Tibial artery (tissue), 4 donors: ENCODE data around the gene ARNT2.

ENCODE experiments used
- DNase-seq, 2 donors: peaks; one replicate each; pipeline ENCODE4 v3.0.0-alpha.2; 2019
- H3K27ac ChIP-seq, 2 donors: fragments of 200-600 bp; sonication (generic) in 1 of 2; 1 replicate in 1 of 2; 2 replicates in 1 of 2; pipeline ENCODE4 v1.5.1; 2018 to 2019; ENCODE audit warnings: mild to moderate bottlenecking in 1 of 2
- H3K27me3 ChIP-seq, 2 donors: fragments of 200-600 bp; sonication (generic) in 1 of 2; one replicate each; pipeline versions ENCODE4 v1.5.1 to v1.6.0; 2016 to 2019
- H3K36me3 ChIP-seq, 3 donors: fragments of 200-600 bp; sonication (generic) in 2 of 3; one replicate each; pipeline ENCODE4 v1.5.1; 2016 to 2019; ENCODE audit warnings: mild to moderate bottlenecking in 2 of 3
- H3K4me1 ChIP-seq, 4 donors: fragments of 200-600 bp; sonication (generic) in 2 of 4; 1 replicate in 3 of 4; 2 replicates in 1 of 4; pipeline ENCODE4 v1.5.1; 2016 to 2019
- H3K4me3 ChIP-seq, 2 donors: fragments of 200-600 bp; sonication (generic) in 1 of 2; 1 replicate in 1 of 2; 2 replicates in 1 of 2; pipeline ENCODE4 v1.5.1; 2018 to 2019; ENCODE audit warnings: mild to moderate bottlenecking in 2 of 2
- H3K9me3 ChIP-seq, 3 donors: fragments of 200-600 bp; sonication (generic) in 1 of 3; one replicate each; pipeline ENCODE4 v1.5.1; 2016 to 2019
- intact Hi-C: fragments of 100-400 bp; cut with DNase I; formaldehyde crosslinking; loops from one replicate; pipeline ENCODE4 v1.15.0; 2023; ENCODE audit warnings: low total_unique reads
- TF ChIP-seq, protein P1 (sequence below), 2 experiments: fragments of 200-600 bp in 1 of 2; fragments of 450-650 bp in 1 of 2; IDR thresholded peaks; one replicate each; pipeline ENCODE4 v1.5.1; 2017 to 2019; ENCODE audit warnings: antibody characterized with exemption in 2 of 2, mild to moderate bottlenecking in 1 of 2, moderate library complexity in 1 of 2

The ARNT2 gene

DNA sequence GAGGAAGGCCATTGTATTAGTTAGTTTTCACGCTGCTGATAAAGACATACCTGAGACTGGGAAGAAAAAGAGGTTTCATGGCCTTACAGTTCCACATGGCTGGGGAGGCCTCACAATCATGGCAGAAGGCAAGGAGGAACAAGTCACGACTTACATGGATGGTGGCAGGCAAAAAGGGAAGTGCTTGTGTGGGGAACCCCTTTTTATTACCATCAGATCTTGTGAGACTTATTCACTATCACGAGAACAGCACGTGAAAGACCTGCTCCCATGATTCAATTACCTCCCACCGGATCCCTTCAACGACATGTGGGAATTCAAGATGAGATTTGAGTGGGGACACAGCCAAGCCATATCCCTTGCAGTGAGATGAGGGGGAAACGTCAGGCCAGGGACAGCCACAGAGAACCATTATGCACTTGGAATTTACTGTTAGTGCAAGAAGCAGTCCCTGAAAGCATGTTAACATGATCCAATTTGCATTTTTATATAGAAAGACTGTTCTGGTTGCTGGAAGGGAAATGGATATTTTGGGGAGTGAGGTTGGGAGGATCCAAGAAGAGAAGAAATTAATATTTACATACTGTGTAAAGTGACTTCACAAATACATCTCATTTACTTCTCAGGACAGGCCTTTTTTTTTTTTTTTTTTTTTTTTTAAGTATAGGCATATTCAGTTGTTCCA is 87.1 kb downstream of the ARNT2 start:
- TF ChIP-seq, protein P1, sequence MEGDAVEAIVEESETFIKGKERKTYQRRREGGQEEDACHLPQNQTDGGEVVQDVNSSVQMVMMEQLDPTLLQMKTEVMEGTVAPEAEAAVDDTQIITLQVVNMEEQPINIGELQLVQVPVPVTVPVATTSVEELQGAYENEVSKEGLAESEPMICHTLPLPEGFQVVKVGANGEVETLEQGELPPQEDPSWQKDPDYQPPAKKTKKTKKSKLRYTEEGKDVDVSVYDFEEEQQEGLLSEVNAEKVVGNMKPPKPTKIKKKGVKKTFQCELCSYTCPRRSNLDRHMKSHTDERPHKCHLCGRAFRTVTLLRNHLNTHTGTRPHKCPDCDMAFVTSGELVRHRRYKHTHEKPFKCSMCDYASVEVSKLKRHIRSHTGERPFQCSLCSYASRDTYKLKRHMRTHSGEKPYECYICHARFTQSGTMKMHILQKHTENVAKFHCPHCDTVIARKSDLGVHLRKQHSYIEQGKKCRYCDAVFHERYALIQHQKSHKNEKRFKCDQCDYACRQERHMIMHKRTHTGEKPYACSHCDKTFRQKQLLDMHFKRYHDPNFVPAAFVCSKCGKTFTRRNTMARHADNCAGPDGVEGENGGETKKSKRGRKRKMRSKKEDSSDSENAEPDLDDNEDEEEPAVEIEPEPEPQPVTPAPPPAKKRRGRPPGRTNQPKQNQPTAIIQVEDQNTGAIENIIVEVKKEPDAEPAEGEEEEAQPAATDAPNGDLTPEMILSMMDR (IDR thresholded peaks at IDR 0.05): no peak
- Histone ChIP-seq H3K36me3 (no peaks in the 10 kb centered on the region), H3K4me1 (peaks cover 0 to 59% (median 22%) of the 10 kb centered on the region in 4 donors), H3K4me3 (no peak overlapping the region), H3K27me3 (no peaks in the 10 kb centered on the region), H3K27ac (no peak overlapping the region), H3K9me3 (no peaks in the 10 kb centered on the region)
- intact Hi-C loops: no loop called here
- DNase-seq: no peak

DNA sequence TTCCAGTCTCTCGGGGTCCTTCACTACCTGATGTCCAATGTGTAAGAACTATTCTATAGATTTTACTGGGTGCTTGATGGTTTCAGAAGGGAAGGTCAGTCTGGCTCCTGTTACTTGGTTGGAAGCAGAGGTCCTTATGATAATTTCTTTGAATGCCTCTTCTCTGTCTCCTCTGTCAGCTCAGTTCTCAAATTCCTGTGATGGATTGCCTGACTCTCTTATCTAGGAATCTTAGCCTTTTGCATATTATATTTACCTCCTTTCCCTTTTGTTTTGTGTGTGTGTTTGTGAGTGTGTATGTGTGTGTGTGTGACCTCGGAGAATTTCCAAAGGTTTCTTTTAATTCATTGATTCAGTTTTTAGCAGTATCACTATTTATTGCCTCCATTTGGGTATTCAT is 88.2 kb downstream of the ARNT2 start:
- H3K36me3 ChIP-seq: no peaks in the 10 kb centered on the region
- intact Hi-C loops: no loop called here
- H3K27me3 ChIP-seq: no peaks in the 10 kb centered on the region
- DNase-seq: no peak
- H3K27ac ChIP-seq: no peak overlapping the region
- no peak overlapping the region for H3K4me3 ChIP-seq
- peaks cover 0 to 57% (median 22%) of the 10 kb centered on the region in 4 donors for H3K4me1 ChIP-seq
- TF ChIP-seq, protein P1 (IDR thresholded peaks at IDR 0.05): no peak
- H3K9me3 ChIP-seq: no peaks in the 10 kb centered on the region

DNA sequence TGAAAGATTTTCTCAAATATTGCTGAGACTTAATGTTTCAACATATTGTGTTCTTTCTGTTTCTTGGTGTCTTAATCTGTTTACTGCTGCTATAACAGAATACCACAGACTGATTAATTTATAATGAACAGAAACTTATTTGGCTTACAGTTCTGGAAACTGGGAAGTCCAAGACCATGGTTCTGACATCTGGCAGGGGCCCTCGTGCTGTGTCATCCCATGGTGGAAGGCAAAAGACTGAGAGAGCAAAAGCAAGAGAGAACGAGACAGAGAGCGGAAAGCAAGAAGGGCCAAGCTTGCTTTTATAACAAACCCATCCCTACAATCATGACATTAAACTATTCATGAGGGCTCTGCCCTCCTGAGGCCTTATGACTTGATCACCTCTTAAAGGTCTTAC is 88.7 kb downstream of the ARNT2 start:
- H3K9me3 ChIP-seq: no peaks in the 10 kb centered on the region
- no peak for DNase-seq
- no peaks in the 10 kb centered on the region for H3K27me3 ChIP-seq
- H3K27ac ChIP-seq: no peak overlapping the region
- H3K4me3 ChIP-seq: no peak overlapping the region
- TF ChIP-seq, protein P1 (IDR thresholded peaks at IDR 0.05): no peak
- no peaks in the 10 kb centered on the region for H3K36me3 ChIP-seq
- intact Hi-C loops: no loop called here
- peaks cover 0 to 53% (median 22%) of the 10 kb centered on the region in 4 donors for H3K4me1 ChIP-seq

DNA sequence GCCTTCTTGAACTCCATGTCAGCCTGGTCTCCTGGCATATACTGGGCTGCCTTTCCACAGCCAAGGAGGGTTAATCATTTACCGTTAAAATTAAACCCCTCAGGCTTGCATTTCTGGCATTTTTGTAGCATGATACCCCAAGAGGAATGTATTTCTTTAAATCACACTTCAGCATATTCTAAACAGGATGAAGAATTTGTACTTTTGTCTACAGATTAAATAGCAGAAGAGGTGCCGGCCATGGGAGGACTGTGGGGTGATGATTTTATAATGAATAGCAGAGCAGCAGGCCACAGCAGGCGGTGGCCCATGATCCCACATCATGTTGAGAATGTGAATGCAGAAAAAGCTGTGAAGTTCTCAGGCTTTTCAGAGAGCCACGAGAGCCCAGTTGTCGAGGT is 90.2 kb downstream of the ARNT2 start:
- intact Hi-C loops: no loop called here
- Histone ChIP-seq H3K27me3 (no peaks in the 10 kb centered on the region), H3K27ac (peak overlapping the region in 1 of 2 donors; percentile 37), H3K9me3 (no peaks in the 10 kb centered on the region), H3K4me3 (no peak overlapping the region), H3K4me1 (peaks cover 0 to 38% (median 13%) of the 10 kb centered on the region in 4 donors), H3K36me3 (no peaks in the 10 kb centered on the region)
- TF ChIP-seq, protein P1 (IDR thresholded peaks at IDR 0.05): no peak
- no peak for DNase-seq

DNA sequence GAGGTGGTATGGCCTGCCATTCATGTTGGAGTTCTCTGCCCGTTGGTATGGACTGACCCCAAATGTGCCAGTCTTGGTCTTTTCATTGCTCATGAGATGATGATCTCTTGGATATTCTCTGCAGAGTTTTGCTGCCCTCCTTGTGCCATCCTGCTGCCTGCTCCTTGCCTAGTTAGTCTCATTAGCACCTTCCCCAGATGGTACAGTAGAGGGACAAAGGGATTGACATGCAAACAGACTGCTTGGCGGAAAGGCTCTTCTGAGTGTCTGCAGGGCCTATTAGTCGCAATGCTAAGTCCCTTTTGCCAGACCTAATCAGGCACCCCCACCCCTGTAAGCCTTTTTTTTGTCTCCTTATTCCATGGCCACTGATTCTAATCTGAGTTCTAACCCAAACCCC is 90.6 kb downstream of the ARNT2 start:
- Histone ChIP-seq H3K4me3 (no peak overlapping the region), H3K36me3 (no peaks in the 10 kb centered on the region), H3K9me3 (no peaks in the 10 kb centered on the region), H3K27me3 (no peaks in the 10 kb centered on the region), H3K27ac (peak overlapping the region in 1 of 2 donors; percentile 37), H3K4me1 (peaks cover 0 to 34% (median 9%) of the 10 kb centered on the region in 4 donors)
- no peak for DNase-seq
- TF ChIP-seq, protein P1 (IDR thresholded peaks at IDR 0.05): no peak
- intact Hi-C loops: no loop called here
